SK-N-SH (cell line): Measurements from ENCODE around the gene CD83. TPM values are rescaled to one million over a fixed set of nuclear protein-coding genes. Genes with fewer than 3 reads are reported as not detected.

Experiments used
- CTCF ChIA-PET: fragments of 300-600, 350-600 bp; formaldehyde crosslinking; extraction: SDS; loops from one replicate; lab custom pipeline; 2021; lab: Yijun Ruan, JAX
- POLR2A ChIA-PET: fragments of 350-600 bp; sonication (Branson Sonifier 250); formaldehyde crosslinking; extraction: SDS; loops from one replicate; lab custom pipeline; 2020; ENCODE audit warnings: antibody characterized with exemption, inconsistent platforms; lab: Yijun Ruan, JAX
- DNase-seq: peaks from one replicate; pipeline ENCODE4 v3.0.0; 2012
- H2AFZ ChIP-seq: fragments of 200-600 bp; sonication (generic); 2 replicates; pipeline ENCODE4 v1.8.1; 2016; ENCODE audit warnings: antibody characterized with exemption, mild to moderate bottlenecking, low read depth
- H3F3A ChIP-seq: fragments of 200-600 bp; sonication (generic); replicated peaks from 2 replicates; pipeline ENCODE3; 2016; ENCODE audit warnings: antibody characterized with exemption, mild to moderate bottlenecking; ENCODE audit not compliant: insufficient read depth
- H3K27ac ChIP-seq, 2 experiments: fragments of 200-500 bp in 1 of 2; fragments of 200-600 bp in 1 of 2; sonication (Bioruptor generic) in 1 of 2; sonication (generic), shearing (Covaris generic) in 1 of 2; 2 replicates each; pipeline versions ENCODE4 v1.5.1 to v1.6.1; 2014 to 2016; ENCODE audit warnings: low read depth in 2 of 2, inconsistent platforms in 1 of 2, low read length in 1 of 2, mild to moderate bottlenecking in 1 of 2, mixed read lengths in 1 of 2
- H3K27me3 ChIP-seq: fragments of 200-600 bp; sonication (generic), shearing (Covaris generic); 2 replicates; pipeline ENCODE4 v1.6.1; 2016; ENCODE audit warnings: mixed run types; ENCODE audit not compliant: insufficient read depth
- H3K36me3 ChIP-seq, 2 experiments: fragments of 200-500 bp in 1 of 2; fragments of 200-600 bp in 1 of 2; sonication (Bioruptor generic) in 1 of 2; sonication (generic) in 1 of 2; replicated peaks in 1 of 2; 2 replicates each; pipeline versions ENCODE3 to v1.5.1; 2014 to 2016; ENCODE audit warnings: low read length in 1 of 2, mild to moderate bottlenecking in 1 of 2; ENCODE audit not compliant: insufficient read depth in 2 of 2, control insufficient read depth in 1 of 2
- H3K4me1 ChIP-seq, 2 experiments: fragments of 200-500 bp in 1 of 2; fragments of 200-600 bp in 1 of 2; sonication (Bioruptor generic) in 1 of 2; sonication (generic), shearing (Covaris generic) in 1 of 2; 2 replicates each; pipeline versions ENCODE4 v1.5.1 to v1.6.1; 2014 to 2016; ENCODE audit warnings: low read depth in 1 of 2, low read length in 1 of 2, mixed run types in 1 of 2; ENCODE audit not compliant: insufficient read depth in 2 of 2, control insufficient read depth in 1 of 2
- H3K4me2 ChIP-seq: fragments of 200-600 bp; sonication (generic), shearing (Covaris generic); 2 replicates; pipeline ENCODE4 v1.6.1; 2017; ENCODE audit warnings: mixed run types
- H3K4me3 ChIP-seq, 2 experiments: fragments of 200-500 bp in 1 of 2; fragments of 200-600 bp in 1 of 2; sonication (Bioruptor generic) in 1 of 2; sonication (generic), shearing (Covaris generic) in 1 of 2; 2 replicates each; pipeline versions ENCODE4 v1.5.1 to v1.8.1; 2014 to 2016; ENCODE audit warnings: low read depth in 2 of 2, inconsistent platforms in 1 of 2, low read length in 1 of 2, mild to moderate bottlenecking in 1 of 2, mixed read lengths in 1 of 2, moderate library complexity in 1 of 2
- H3K79me2 ChIP-seq: fragments of 200-600 bp; sonication (generic); 2 replicates; pipeline ENCODE4 v1.8.1; 2017; ENCODE audit warnings: mild to moderate bottlenecking; ENCODE audit not compliant: insufficient read depth
- H3K9ac ChIP-seq: fragments of 200-600 bp; sonication (generic); 2 replicates; pipeline ENCODE4 v1.6.1; 2017; ENCODE audit warnings: mixed run types
- H3K9me2 ChIP-seq: fragments of 200-600 bp; sonication (generic); 2 replicates; pipeline ENCODE4 v1.6.1; 2017; ENCODE audit warnings: mixed run types
- H3K9me3 ChIP-seq: fragments of 200-600 bp; sonication (generic); 2 replicates; pipeline ENCODE4 v1.6.1; 2017; ENCODE audit warnings: mixed run types, mild to moderate bottlenecking, moderate library complexity
- H4K20me1 ChIP-seq: fragments of 200-600 bp; sonication (generic); 2 replicates; pipeline ENCODE4 v1.6.1; 2017; ENCODE audit warnings: mild to moderate bottlenecking, mixed run types; ENCODE audit not compliant: insufficient read depth
- ELF1 ChIP-seq: IDR thresholded peaks from 2 replicates; pipeline ENCODE4 v1.4.0; 2012
- EP300 ChIP-seq, 2 experiments: IDR thresholded peaks; 2 replicates each; pipeline versions ENCODE4 v1.4.0 to v1.6.1; 2012; ENCODE audit warnings: borderline replicate concordance in 1 of 2, low read depth in 1 of 2, low read length in 1 of 2
- FOSL2 ChIP-seq: IDR thresholded peaks from 2 replicates; pipeline ENCODE4 v1.4.0; 2012; ENCODE audit warnings: low read depth, mild to moderate bottlenecking, moderate library complexity, borderline replicate concordance
- FOXJ3 ChIP-seq: sonication (generic); formaldehyde crosslinking; IDR thresholded peaks from 2 replicates; pipeline ENCODE4 v1.5.1; 2020; ENCODE audit warnings: mild to moderate bottlenecking, missing genetic modification reagents
- NFIC ChIP-seq: IDR thresholded peaks from 2 replicates; pipeline ENCODE4 v1.4.0; 2012; ENCODE audit warnings: borderline replicate concordance
- POLR2AphosphoS5 ChIP-seq: IDR thresholded peaks from 2 replicates; pipeline ENCODE4 v1.6.1; 2012; ENCODE audit warnings: low read depth, low read length
- REST ChIP-seq: IDR thresholded peaks from 2 replicates; pipeline ENCODE4 v1.6.1; 2012; ENCODE audit warnings: mild to moderate bottlenecking, low read depth, low read length, moderate library complexity
- RFX5 ChIP-seq: IDR thresholded peaks from 2 replicates; pipeline ENCODE4 v1.6.1; 2012; ENCODE audit warnings: mild to moderate bottlenecking, improper control_type of control experiment, low read length
- RXRA ChIP-seq: IDR thresholded peaks from 2 replicates; pipeline ENCODE4 v1.4.0; 2012; ENCODE audit warnings: low read depth, mild to moderate bottlenecking, borderline replicate concordance
- SIN3A ChIP-seq: IDR thresholded peaks from 2 replicates; pipeline ENCODE4 v1.6.1; 2012; ENCODE audit warnings: low read depth, mild to moderate bottlenecking, low read length, moderate library complexity, borderline replicate concordance
- TAF1 ChIP-seq: IDR thresholded peaks from 2 replicates; pipeline ENCODE4 v1.6.1; 2012; ENCODE audit warnings: low read depth, mild to moderate bottlenecking, low read length, moderate library complexity, borderline replicate concordance
- WGBS: methylation state at CpG from one replicate; pipeline ENCODE4 v1.1.6; 2017; ENCODE audit warnings: low lambda C conversion rate; 5-methylcytosine and 5-hydroxymethylcytosine counted together
- polyA plus RNA-seq, 3 experiments: library from polyadenylated mRNA; depleted of rRNA; stranded (reverse); fragments of >200 nt; gene quantifications; 2 replicates each; pipeline ENCODE4 v1.2.3, GENCODE V29; 2012
- TF ChIP-seq, protein P1 (sequence below): IDR thresholded peaks from 2 replicates; pipeline ENCODE4 v1.4.0; 2012; ENCODE audit warnings: low read depth, borderline replicate concordance
- TF ChIP-seq, protein P2 (sequence below): IDR thresholded peaks from 2 replicates; pipeline ENCODE4 v1.4.0; 2012; ENCODE audit warnings: low read depth, borderline replicate concordance
- TF ChIP-seq, protein P3 (sequence below): IDR thresholded peaks from 2 replicates; pipeline ENCODE4 v1.4.0; 2012; ENCODE audit warnings: low read depth

Gene CD83
- polyA plus RNA-seq, 1 of the 3 experiments (the other 2 are of a cell fraction), result 2.0 TPM

GRCh38 chr6:14118091-14118439, 493 bp downstream of the CD83 start:
- no peaks in the 10 kb centered on the region; the same call in 1 of the 2 replicates for H3K27me3 ChIP-seq
- POLR2A ChIA-PET, result no interaction called here
- no peaks in the 10 kb centered on the region for H3K9me3 ChIP-seq
- H4K20me1 ChIP-seq, result no peaks in the 10 kb centered on the region
- no peaks in the 10 kb centered on the region for H3K79me2 ChIP-seq
- CTCF ChIA-PET, result interaction anchor here (1.0 to 1.3 kb wide), 2 partner anchors 8 to 16 kb away, joined by 4 read pairs; no protein-coding TSS in a partner anchor
- H3K4me1 ChIP-seq, result peaks cover 0 to 10% of the 10 kb centered on the region in 2 experiments; a peak in 2 of 4 replicates
- TF ChIP-seq RXRA (no peak), SIN3A (no peak), FOSL2 (no peak), NFIC (no peak), REST (no peak), EP300 (IDR thresholded peaks at IDR 0.05; ENCODE audit: borderline replicate concordance in 1 of 2, low read depth in 1 of 2, low read length in 1 of 2) (no peak), ELF1 (no peak), RFX5 (no peak)
- TF ChIP-seq, protein P1, sequence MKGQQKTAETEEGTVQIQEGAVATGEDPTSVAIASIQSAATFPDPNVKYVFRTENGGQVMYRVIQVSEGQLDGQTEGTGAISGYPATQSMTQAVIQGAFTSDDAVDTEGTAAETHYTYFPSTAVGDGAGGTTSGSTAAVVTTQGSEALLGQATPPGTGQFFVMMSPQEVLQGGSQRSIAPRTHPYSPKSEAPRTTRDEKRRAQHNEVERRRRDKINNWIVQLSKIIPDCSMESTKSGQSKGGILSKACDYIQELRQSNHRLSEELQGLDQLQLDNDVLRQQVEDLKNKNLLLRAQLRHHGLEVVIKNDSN, result no peak
- TF ChIP-seq, all 33 proteins: peak for 0
- Histone ChIP-seq H2AFZ (peak overlapping the region; percentile 93; the same call in 1 of the 2 replicates), H3K27ac (no peak overlapping the region), H3K4me2 (peak overlapping the region; percentile 90), H3K9me2 (no peaks in the 10 kb centered on the region), H3K4me3 (peak overlapping the region; percentile 79 to 88), H3K36me3 (no peaks in the 10 kb centered on the region), H3K9ac (peak overlapping the region; percentile 51; the same call in 1 of the 2 replicates), H3F3A (peaks cover 6% of the 10 kb centered on the region)
- WGBS, result 0% methylated on average over 1 of the region's 10 CpGs
- DNase-seq, result no peak

DNA sequence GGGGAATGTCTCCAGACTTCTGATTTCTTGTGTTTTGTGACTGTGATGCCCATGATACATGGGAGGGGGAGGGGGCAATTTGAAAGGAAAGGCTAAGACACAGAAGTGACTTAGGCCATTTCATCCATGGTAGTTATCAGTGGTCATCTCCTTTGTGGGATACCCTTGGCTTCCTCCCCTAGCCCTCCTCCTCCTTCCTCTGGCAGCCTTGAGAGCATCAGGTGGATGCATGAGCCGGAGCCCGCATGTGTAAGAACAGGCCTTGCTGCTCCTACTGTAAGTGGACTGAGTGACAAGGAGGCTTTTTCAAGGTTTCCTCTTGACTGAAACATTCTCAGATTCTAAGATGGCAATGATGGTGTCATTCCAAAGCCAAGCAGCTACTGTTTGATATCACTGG, 874 bp downstream of the CD83 start:
- no peaks in the 10 kb centered on the region; the same call in 1 of the 2 replicates for H3K27me3 ChIP-seq
- peaks cover 0 to 10% of the 10 kb centered on the region in 2 experiments; a peak in 2 of 4 replicates for H3K4me1 ChIP-seq
- H3K79me2 ChIP-seq, result no peaks in the 10 kb centered on the region
- no peak overlapping the region; a peak in 1 of 4 replicates for H3K4me3 ChIP-seq
- no peak overlapping the region for H3K9ac ChIP-seq
- H4K20me1 ChIP-seq, result no peaks in the 10 kb centered on the region
- no peak for DNase-seq
- H3K36me3 ChIP-seq, result no peaks in the 10 kb centered on the region
- POLR2A ChIA-PET, result no interaction called here
- H2AFZ ChIP-seq, result peak overlapping the region; percentile 93; the same call in 1 of the 2 replicates
- H3K27ac ChIP-seq, result no peak overlapping the region
- WGBS, result 94% methylated on average over 2 of the region's 2 CpGs
- no peaks in the 10 kb centered on the region for H3K9me3 ChIP-seq
- H3K9me2 ChIP-seq, result no peaks in the 10 kb centered on the region
- CTCF ChIA-PET, result interaction anchor here (0.9 to 1.3 kb wide), 2 partner anchors 8 to 27 kb away, joined by 4 read pairs; no protein-coding TSS in a partner anchor
- H3F3A ChIP-seq, result peaks cover 6% of the 10 kb centered on the region
- TF ChIP-seq FOXJ3 (CRISPR knock-in tag) (no peak), RFX5 (no peak), TAF1 (no peak), FOSL2 (no peak), POLR2AphosphoS5 (no peak)
- TF ChIP-seq, protein P2, sequence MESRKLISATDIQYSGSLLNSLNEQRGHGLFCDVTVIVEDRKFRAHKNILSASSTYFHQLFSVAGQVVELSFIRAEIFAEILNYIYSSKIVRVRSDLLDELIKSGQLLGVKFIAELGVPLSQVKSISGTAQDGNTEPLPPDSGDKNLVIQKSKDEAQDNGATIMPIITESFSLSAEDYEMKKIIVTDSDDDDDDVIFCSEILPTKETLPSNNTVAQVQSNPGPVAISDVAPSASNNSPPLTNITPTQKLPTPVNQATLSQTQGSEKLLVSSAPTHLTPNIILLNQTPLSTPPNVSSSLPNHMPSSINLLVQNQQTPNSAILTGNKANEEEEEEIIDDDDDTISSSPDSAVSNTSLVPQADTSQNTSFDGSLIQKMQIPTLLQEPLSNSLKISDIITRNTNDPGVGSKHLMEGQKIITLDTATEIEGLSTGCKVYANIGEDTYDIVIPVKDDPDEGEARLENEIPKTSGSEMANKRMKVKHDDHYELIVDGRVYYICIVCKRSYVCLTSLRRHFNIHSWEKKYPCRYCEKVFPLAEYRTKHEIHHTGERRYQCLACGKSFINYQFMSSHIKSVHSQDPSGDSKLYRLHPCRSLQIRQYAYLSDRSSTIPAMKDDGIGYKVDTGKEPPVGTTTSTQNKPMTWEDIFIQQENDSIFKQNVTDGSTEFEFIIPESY, result no peak
- TF ChIP-seq, protein P1, result no peak
- TF ChIP-seq, protein P3, sequence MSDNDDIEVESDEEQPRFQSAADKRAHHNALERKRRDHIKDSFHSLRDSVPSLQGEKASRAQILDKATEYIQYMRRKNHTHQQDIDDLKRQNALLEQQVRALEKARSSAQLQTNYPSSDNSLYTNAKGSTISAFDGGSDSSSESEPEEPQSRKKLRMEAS, result no peak
- peak overlapping the region; percentile 90 for H3K4me2 ChIP-seq
